Endothelial cell of umbilical vein (primary cell): ENCODE data around the gene ZNF416. TPM values are rescaled to one million over a fixed set of nuclear protein-coding genes. Genes with fewer than 3 reads are reported as not detected.

Experiments used
- BruUV-seq: library from RNA; stranded (reverse); fragments of 400-500 nt; replicated peaks from 2 replicates; lab custom pipeline; 2021; lab: Mats Ljungman, UMichigan
- CTCF ChIA-PET: fragments of 300-600, 350-600 bp; sonication (Branson Sonifier 250); formaldehyde crosslinking; loops from one replicate; lab custom pipeline; 2021; ENCODE audit warnings: antibody characterized with exemption, inconsistent platforms; lab: Charles Lee
- POLR2A ChIA-PET: fragments of 300-600, 350-600 bp; sonication (Branson Sonifier 250); formaldehyde crosslinking; loops from one replicate; lab custom pipeline; 2021; ENCODE audit warnings: antibody characterized with exemption, inconsistent platforms; lab: Charles Lee
- DNase-seq: peaks from one replicate; pipeline ENCODE4 v3.0.0-alpha.2; 2011; ENCODE audit warnings: low read depth, low spot score
- FAIRE-seq: peaks from 2 replicates; lab custom pipeline; 2011; peaks lifted over from hg19 to GRCh38; lab: Jason Lieb, UNC
- H2AFZ ChIP-seq: 2 replicates; pipeline ENCODE4 v1.6.0; 2012; ENCODE audit warnings: low read depth, low read length, control low read depth, inconsistent platforms
- H3K27ac ChIP-seq: 2 replicates; pipeline ENCODE4 v1.5.1; 2011; ENCODE audit warnings: low read depth, mild to moderate bottlenecking, control low read depth, low read length, moderate library complexity; ENCODE audit not compliant: insufficient read depth
- H3K27me3 ChIP-seq, 2 experiments: 2 replicates each; pipeline versions ENCODE4 v1.6.0 to v1.6.1; 2011; ENCODE audit warnings: low read length in 2 of 2, mixed read lengths in 1 of 2; ENCODE audit not compliant: control insufficient read depth in 2 of 2, insufficient read depth in 2 of 2
- H3K36me3 ChIP-seq, 2 experiments: 2 replicates in 1 of 2; 3 replicates in 1 of 2; pipeline ENCODE4 v1.5.1; 2011; ENCODE audit warnings: low read length in 2 of 2, mild to moderate bottlenecking in 1 of 2, moderate library complexity in 1 of 2; ENCODE audit not compliant: control insufficient read depth in 2 of 2, insufficient read depth in 2 of 2; ENCODE audit errors: extremely low read depth in 1 of 2
- H3K4me1 ChIP-seq: 3 replicates; pipeline ENCODE4 v1.5.1; 2011; ENCODE audit warnings: mild to moderate bottlenecking, low read length; ENCODE audit not compliant: control insufficient read depth, insufficient read depth; ENCODE audit errors: extremely low read depth
- H3K4me2 ChIP-seq: 2 replicates; pipeline ENCODE4 v1.6.1; 2011; ENCODE audit warnings: low read length, control low read depth, mixed read lengths; ENCODE audit not compliant: insufficient read depth
- H3K4me3 ChIP-seq, 3 experiments: fragments of 200-600 bp in 1 of 3; sonication (generic), shearing (Covaris generic) in 1 of 3; replicated peaks in 1 of 3; 2 replicates each; pipeline ENCODE4 v1.5.1; 2011 to 2016; ENCODE audit warnings: control low read depth in 3 of 3, low read length in 3 of 3, mild to moderate bottlenecking in 2 of 3, inconsistent platforms in 1 of 3, low read depth in 1 of 3, moderate library complexity in 1 of 3; ENCODE audit not compliant: insufficient read depth in 1 of 3
- H3K79me2 ChIP-seq: 2 replicates; pipeline ENCODE4 v1.6.0; 2012; ENCODE audit warnings: low read length, inconsistent platforms; ENCODE audit not compliant: control insufficient read depth, insufficient read depth
- H3K9ac ChIP-seq: replicated peaks from 2 replicates; pipeline ENCODE3; 2011; ENCODE audit warnings: low read length, control low read depth; ENCODE audit not compliant: insufficient read depth; ENCODE audit errors: extremely low read depth
- H3K9me1 ChIP-seq: replicated peaks from 3 replicates; pipeline ENCODE4 v1.6.0; 2011; ENCODE audit warnings: mild to moderate bottlenecking, low read length; ENCODE audit not compliant: control insufficient read depth, insufficient read depth; ENCODE audit errors: extremely low read depth
- H3K9me3 ChIP-seq: replicated peaks from 2 replicates; pipeline ENCODE4 v1.5.1; 2012; ENCODE audit warnings: low read length, inconsistent platforms; ENCODE audit not compliant: control insufficient read depth, insufficient read depth
- H4K20me1 ChIP-seq: replicated peaks from 2 replicates; pipeline ENCODE3; 2011; ENCODE audit warnings: mild to moderate bottlenecking, low read length; ENCODE audit not compliant: control insufficient read depth, insufficient read depth; ENCODE audit errors: extremely low read depth
- EZH2 ChIP-seq: IDR thresholded peaks from 2 replicates; pipeline ENCODE4 v1.6.1; 2012; ENCODE audit warnings: borderline replicate concordance, low read depth, mild to moderate bottlenecking, moderate library complexity, low read length, inconsistent platforms; ENCODE audit not compliant: severe bottlenecking
- FOS ChIP-seq: IDR thresholded peaks from 2 replicates; pipeline ENCODE4 v1.6.1; 2011; ENCODE audit warnings: mild to moderate bottlenecking, low read length, moderate library complexity, borderline replicate concordance; ENCODE audit not compliant: insufficient read depth
- GATA2 ChIP-seq: IDR thresholded peaks from 2 replicates; pipeline ENCODE4 v1.7.0; 2011; ENCODE audit warnings: low read depth, mild to moderate bottlenecking, moderate library complexity, mixed read lengths, low read length; ENCODE audit not compliant: insufficient read length, insufficient read depth
- JUN ChIP-seq: IDR thresholded peaks from 2 replicates; pipeline ENCODE4 v1.6.1; 2011; ENCODE audit warnings: borderline replicate concordance, low read depth; ENCODE audit not compliant: insufficient read length, insufficient read depth
- MYC ChIP-seq: IDR thresholded peaks from one replicate; pipeline ENCODE4 v1.6.1; 2011; ENCODE audit warnings: mild to moderate bottlenecking, low read depth, low read length
- POLR2A ChIP-seq: IDR thresholded peaks from 2 replicates; pipeline ENCODE4 v1.6.1; 2012; ENCODE audit warnings: low read depth, mild to moderate bottlenecking, control low read depth, low read length
- POLR2AphosphoS5 ChIP-seq: IDR thresholded peaks from 2 replicates; pipeline ENCODE4 v1.6.1; 2012; ENCODE audit warnings: low read depth, mild to moderate bottlenecking, control low read depth, low read length, moderate library complexity; ENCODE audit not compliant: insufficient read depth
- dilution Hi-C: fragments of 300-500 bp; cut with MboI; formaldehyde crosslinking; loops from one replicate; pipeline ENCODE4 v1.15.0; 2019; ENCODE audit warnings: low sequenced_read_pairs; ENCODE audit not compliant: extremely low pct_ligation_motif_present
- intact Hi-C: fragments of 100-400 bp; cut with micrococcal nuclease; formaldehyde crosslinking; loops from one replicate; pipeline ENCODE4 v1.10.0; 2022
- polyA plus RNA-seq, 4 experiments: library from polyadenylated mRNA; depleted of rRNA in 3 of 4; stranded (reverse) in 3 of 4; unstranded in 1 of 4; fragments of >200 nt; gene quantifications; 2 replicates each; pipeline versions ENCODE4 v1.2.1 to v1.2.3, GENCODE V29; 2011 to 2012; ENCODE audit warnings: missing spikeins in 1 of 4
- total RNA-seq: library from RNA; stranded (reverse); gene quantifications from 2 replicates; pipeline ENCODE4 v1.2.3, GENCODE V29; 2021
- TF ChIP-seq, protein P1 (sequence below): IDR thresholded peaks from 2 replicates; pipeline ENCODE4 v1.6.1; 2011; ENCODE audit not compliant: insufficient read depth, insufficient read length
- TF ChIP-seq, protein P2 (sequence below), 2 donors: IDR thresholded peaks; 1 replicate in 1 of 2; 2 replicates in 1 of 2; pipeline ENCODE4 v1.5.1; 2011; ENCODE audit warnings: low read length in 2 of 2, mild to moderate bottlenecking in 2 of 2, moderate library complexity in 2 of 2, control low read depth in 1 of 2, inconsistent platforms in 1 of 2, low read depth in 1 of 2; ENCODE audit not compliant: insufficient read depth in 1 of 2; ENCODE audit errors: extremely low read depth in 1 of 2

The ZNF416 gene
- total and polyA plus RNA-seq, 2 donors (not counting 3 experiments of a cell fraction or from before 2014, with no cell fraction given) = 1.4 to 3.8 TPM

DNA sequence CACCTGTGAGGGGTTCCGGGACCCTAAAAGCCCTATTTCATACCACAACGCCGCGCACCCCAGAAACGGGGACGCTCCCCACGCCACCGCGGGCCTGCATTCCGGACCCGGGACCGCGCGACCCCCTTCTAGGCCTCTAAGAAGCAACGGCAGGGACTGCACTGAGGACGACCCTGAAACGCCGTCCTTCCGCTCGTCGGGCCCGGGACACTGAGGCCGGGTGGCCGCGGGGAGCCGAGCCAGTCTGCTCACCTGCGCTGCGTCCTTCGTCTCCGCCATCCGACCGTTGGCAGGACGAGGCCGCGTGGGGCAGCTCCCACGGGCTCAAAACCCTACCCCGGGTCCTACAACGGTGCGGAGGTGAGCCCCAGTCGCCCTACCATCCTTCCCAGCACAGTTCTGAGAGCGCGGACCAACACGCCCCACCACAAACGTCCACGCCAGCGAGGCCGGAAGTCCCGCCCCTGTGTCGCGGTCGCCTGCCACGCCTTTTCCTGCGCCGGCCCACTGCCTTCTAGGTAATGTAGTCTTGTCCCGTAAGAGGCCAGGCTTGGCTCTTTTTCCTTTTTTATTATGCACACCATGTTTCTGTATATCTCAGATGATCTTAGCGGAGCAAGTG, 19.2 kb downstream of the ZNF416 start, which contains the start of gene ZNF550:
TSS of gene ZNF550 (minus strand) at position 460 of the 622 bp plus-strand sequence. CDS start at position 279, 181 bp downstream.
- Histone ChIP-seq H3K36me3 (peaks cover 0 to 9% of the 10 kb centered on the region in 2 experiments), H3K4me3 (peak within 1 kb of the TSS; percentile 21 to 79 (median 67)), H3K4me1 (peaks cover 11% of the 10 kb centered on the region), H3K9me1 (no peaks in the 10 kb centered on the region), H3K9me3 (no peaks in the 10 kb centered on the region), H3K4me2 (peak within 1 kb of the TSS; percentile 69), H3K27ac (no peak within 1 kb of the TSS), H3K79me2 (no peaks in the 10 kb centered on the region), H4K20me1 (no peaks in the 10 kb centered on the region), H3K27me3 (no peaks in the 10 kb centered on the region), H2AFZ (peak within 1 kb of the TSS; percentile 88), H3K9ac (peak within 1 kb of the TSS; percentile 41)
- no peak for TF ChIP-seq MYC
- TF ChIP-seq POLR2A = peak; percentile 66
- TF ChIP-seq JUN = no peak
- TF ChIP-seq GATA2 = no peak
- TF ChIP-seq POLR2AphosphoS5 = peak; percentile 46
- TF ChIP-seq EZH2 = no peak
- ChIA-PET POLR2A (no interaction called here), CTCF (no interaction called here)
- FAIRE-seq (peak; percentile 91), DNase-seq (peak; percentile 88)
- intact Hi-C loops (loop anchor here (10.0 kb wide), 1 partner anchor 145 kb away; the partner anchor contains the start of gene ZNF17), dilution Hi-C loops (no loop called here)
- TSS peak; percentile 59 for BruUV-seq

DNA sequence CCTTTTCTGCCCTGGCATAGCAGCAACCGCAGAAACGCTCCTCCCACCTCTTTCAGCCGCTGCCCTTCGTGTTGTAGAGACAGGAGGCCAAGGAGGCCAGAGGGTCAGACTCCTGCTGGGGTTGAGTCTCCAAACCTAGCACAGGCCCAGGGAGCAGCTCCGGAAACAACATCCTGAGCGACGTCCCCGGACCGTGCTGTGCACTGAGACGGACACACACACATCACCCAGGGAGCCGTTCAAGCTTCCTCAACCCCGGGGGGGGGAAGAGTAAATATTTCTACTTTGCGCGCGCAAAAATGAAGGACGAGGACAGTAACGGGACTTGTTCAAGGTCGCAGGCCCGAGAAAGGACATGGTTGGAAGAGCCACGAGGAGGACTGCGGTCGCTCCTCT, 19.7 kb downstream of the ZNF416 start:
- H3K4me2 ChIP-seq = peak overlapping the region; percentile 69
- BruUV-seq = no TSS peak
- H3K9me3 ChIP-seq = no peaks in the 10 kb centered on the region
- ChIA-PET POLR2A (interaction anchor here (0.6 kb wide), 1 partner anchor 625 kb away, joined by 3 read pairs; no protein-coding TSS in a partner anchor), CTCF (no interaction called here)
- peaks cover 0 to 13% of the 10 kb centered on the region in 2 experiments for H3K36me3 ChIP-seq
- no peaks in the 10 kb centered on the region for H4K20me1 ChIP-seq
- TF ChIP-seq JUN (no peak), GATA2 (no peak), FOS (no peak), MYC (no peak), EZH2 (no peak), POLR2A (no peak), POLR2AphosphoS5 (no peak)
- TF ChIP-seq, protein P1, sequence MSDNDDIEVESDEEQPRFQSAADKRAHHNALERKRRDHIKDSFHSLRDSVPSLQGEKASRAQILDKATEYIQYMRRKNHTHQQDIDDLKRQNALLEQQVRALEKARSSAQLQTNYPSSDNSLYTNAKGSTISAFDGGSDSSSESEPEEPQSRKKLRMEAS = no peak
- TF ChIP-seq, protein P2, sequence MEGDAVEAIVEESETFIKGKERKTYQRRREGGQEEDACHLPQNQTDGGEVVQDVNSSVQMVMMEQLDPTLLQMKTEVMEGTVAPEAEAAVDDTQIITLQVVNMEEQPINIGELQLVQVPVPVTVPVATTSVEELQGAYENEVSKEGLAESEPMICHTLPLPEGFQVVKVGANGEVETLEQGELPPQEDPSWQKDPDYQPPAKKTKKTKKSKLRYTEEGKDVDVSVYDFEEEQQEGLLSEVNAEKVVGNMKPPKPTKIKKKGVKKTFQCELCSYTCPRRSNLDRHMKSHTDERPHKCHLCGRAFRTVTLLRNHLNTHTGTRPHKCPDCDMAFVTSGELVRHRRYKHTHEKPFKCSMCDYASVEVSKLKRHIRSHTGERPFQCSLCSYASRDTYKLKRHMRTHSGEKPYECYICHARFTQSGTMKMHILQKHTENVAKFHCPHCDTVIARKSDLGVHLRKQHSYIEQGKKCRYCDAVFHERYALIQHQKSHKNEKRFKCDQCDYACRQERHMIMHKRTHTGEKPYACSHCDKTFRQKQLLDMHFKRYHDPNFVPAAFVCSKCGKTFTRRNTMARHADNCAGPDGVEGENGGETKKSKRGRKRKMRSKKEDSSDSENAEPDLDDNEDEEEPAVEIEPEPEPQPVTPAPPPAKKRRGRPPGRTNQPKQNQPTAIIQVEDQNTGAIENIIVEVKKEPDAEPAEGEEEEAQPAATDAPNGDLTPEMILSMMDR (IDR thresholded peaks at IDR 0.05; ENCODE audit: extremely low read depth in 1 of 2, insufficient read depth in 1 of 2, low read depth in 1 of 2, low read length in 2 of 2) = no peak
- FAIRE-seq = peak; percentile 40
- no peak overlapping the region for H3K27ac ChIP-seq
- H3K9ac ChIP-seq = peak overlapping the region; percentile 41
- intact Hi-C loops = no loop called here
- peak overlapping the region; percentile 88 for H2AFZ ChIP-seq
- peaks cover 11% of the 10 kb centered on the region for H3K4me1 ChIP-seq
- H3K4me3 ChIP-seq = peak overlapping the region; percentile 21 to 79 (median 67)
- H3K27me3 ChIP-seq = no peaks in the 10 kb centered on the region
- dilution Hi-C loops = no loop called here
- no peaks in the 10 kb centered on the region for H3K79me2 ChIP-seq
- peak; percentile 14 for DNase-seq
- H3K9me1 ChIP-seq = no peaks in the 10 kb centered on the region
